K562 (cell line): ENCODE results near the gene WNT11. TPM values are rescaled to one million over a fixed set of nuclear protein-coding genes. Genes with fewer than 3 reads are reported as not detected.

Source experiments
- ETV1 ChIP-seq: fragments of 450-650 bp; conservative IDR thresholded peaks from 2 replicates; pipeline ENCODE4 v1.6.1; 2016; ENCODE audit warnings: missing genetic modification characterization, control low read depth, low read depth, missing compliant biosample characterization
- HDAC1 ChIP-seq, 2 experiments: fragments of 450-650 bp; IDR thresholded peaks; 2 replicates each; pipeline ENCODE4 v1.6.1; 2016 to 2017; ENCODE audit warnings: inconsistent platforms in 1 of 2, mild to moderate bottlenecking in 1 of 2, moderate library complexity in 1 of 2
- HDAC2 ChIP-seq: fragments of 450-650 bp; IDR thresholded peaks from 2 replicates; pipeline ENCODE4 v1.6.1; 2016; ENCODE audit warnings: mild to moderate bottlenecking
- KDM1A ChIP-seq, 2 experiments: fragments of 450-650 bp; IDR thresholded peaks; 2 replicates each; pipeline ENCODE4 v1.6.1; 2016; ENCODE audit warnings: mild to moderate bottlenecking in 2 of 2
- NCOA1 ChIP-seq: fragments of 450-650 bp; IDR thresholded peaks from 2 replicates; pipeline ENCODE4 v1.6.1; 2016; ENCODE audit warnings: low read depth
- NR2F6 ChIP-seq: fragments of 450-650 bp; formaldehyde crosslinking; IDR thresholded peaks from 2 replicates; pipeline ENCODE4 v1.4.0; 2020; ENCODE audit warnings: mild to moderate bottlenecking
- PCBP1 ChIP-seq: fragments of 200-400 bp; formaldehyde crosslinking; IDR thresholded peaks from 2 replicates; pipeline ENCODE4 v1.6.1; 2018; ENCODE audit warnings: mild to moderate bottlenecking, low read depth, low read length; ENCODE audit not compliant: poor library complexity, severe bottlenecking
- PKNOX1 ChIP-seq: fragments of 450-650 bp; IDR thresholded peaks from 2 replicates; pipeline ENCODE4 v1.6.1; 2016
- RCOR1 ChIP-seq, 2 experiments: IDR thresholded peaks; 2 replicates each; pipeline ENCODE4 v1.6.1; 2012; ENCODE audit warnings: low read depth in 2 of 2, low read length in 2 of 2, borderline replicate concordance in 1 of 2, improper control_type of control experiment in 1 of 2
- SIRT6 ChIP-seq: IDR thresholded peaks from one replicate; pipeline ENCODE4 v1.6.1; 2012; ENCODE audit warnings: low read depth, mild to moderate bottlenecking, control low read depth, inconsistent platforms, low read length, moderate library complexity
- SMARCA5 ChIP-seq: fragments of 450-650 bp; IDR thresholded peaks from 2 replicates; pipeline ENCODE4 v1.6.1; 2016
- SPI1 ChIP-seq: IDR thresholded peaks from 2 replicates; pipeline ENCODE4 v1.6.1; 2011; ENCODE audit warnings: low read depth, low read length, control low read depth, borderline replicate concordance
- ZFP36 ChIP-seq: fragments of 150-350 bp; IDR thresholded peaks from 2 replicates; pipeline ENCODE4 v1.6.1; 2018; ENCODE audit warnings: low read length, low read depth; ENCODE audit not compliant: partially characterized antibody
- ZNF316 ChIP-seq: fragments of 450-650 bp; IDR thresholded peaks from 2 replicates; pipeline ENCODE4 v1.6.1; 2016
- ZNF436 ChIP-seq: fragments of 250-450, 450-650 bp; sonication (Bioruptor Pico); formaldehyde crosslinking; IDR thresholded peaks from 2 replicates; pipeline ENCODE4 v1.7.0; 2020; ENCODE audit warnings: mild to moderate bottlenecking
- ZNF586 ChIP-seq: fragments of 450-650 bp; formaldehyde crosslinking; conservative IDR thresholded peaks from 2 replicates; pipeline ENCODE4 v1.4.0; 2020; ENCODE audit warnings: mild to moderate bottlenecking, moderate library complexity
- polyA plus RNA-seq, 8 experiments: library from polyadenylated mRNA; depleted of rRNA in 4 of 8; stranded (reverse) in 5 of 8; unstranded in 3 of 8; fragments of >200 nt; fragmentation: Nextera tagmentation in 2 of 8; fragmentation: Illumina TruSeq in 1 of 8; extraction: Ambion mirVana in 2 of 8; extraction: Trizol in 1 of 8; gene quantifications; 2 replicates each; pipeline versions ENCODE4 v1.2.1 to v1.2.3, GENCODE V29; 2011 to 2014; ENCODE audit warnings: inconsistent platforms in 1 of 8, missing spikeins in 1 of 8
- total RNA-seq, 7 experiments: library from RNA; depleted of rRNA in 6 of 7; stranded (reverse); fragments of >200 nt in 6 of 7; fragmentation: Illumina TruSeq in 2 of 7; extraction: Trizol in 2 of 7; gene quantifications; 2 replicates each; pipeline versions ENCODE4 v1.2.1 to v1.2.3, GENCODE V29; 2011 to 2021; ENCODE audit warnings: low replicate concordance in 1 of 7
- TF ChIP-seq, protein P1 (sequence below): IDR thresholded peaks from 2 replicates; pipeline ENCODE4 v1.6.1; 2011; ENCODE audit warnings: borderline replicate concordance, low read depth, mild to moderate bottlenecking, moderate library complexity, low read length; ENCODE audit not compliant: insufficient read depth, poor library complexity, severe bottlenecking

The WNT11 gene
- total and polyA plus RNA-seq, 9 of the 15 experiments (the other 6 are each of a cell fraction or from before 2014, with no cell fraction given): 0.03 to 0.20 (median 0.09) TPM; not detected in 4

DNA sequence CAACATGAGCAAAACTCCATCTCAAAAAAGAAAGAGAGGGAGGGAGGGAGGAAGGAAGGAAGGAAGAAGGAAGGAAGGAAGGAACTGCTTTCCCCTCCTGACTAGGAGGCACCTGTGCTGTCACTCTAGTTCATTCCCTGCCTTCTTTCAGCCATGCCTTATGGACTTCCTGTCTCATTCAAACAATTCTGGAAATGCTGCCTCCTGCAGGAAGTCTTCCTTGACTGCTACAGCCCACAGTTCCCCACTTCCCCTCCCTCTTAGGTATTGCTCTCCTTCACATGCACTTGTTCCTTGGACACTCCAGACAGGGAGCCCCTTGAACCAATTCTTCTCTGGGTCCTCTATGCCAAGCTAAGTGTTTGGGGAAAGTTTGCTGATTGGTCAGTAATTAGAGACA, 31.6 kb upstream of the WNT11 start (continued):
- peak; percentile 67 for TF ChIP-seq PKNOX1
- no peak for TF ChIP-seq PCBP1
- TF ChIP-seq ZNF586 (CRISPR knock-in tag): no peak
- TF ChIP-seq RCOR1 (IDR thresholded peaks at IDR 0.05; ENCODE audit: borderline replicate concordance in 1 of 2, low read depth in 2 of 2, low read length in 2 of 2): peak in 1 of 2 experiments; percentile 64; a peak in 1 of 4 replicates
- TF ChIP-seq ZNF436 (CRISPR knock-in tag): peak; percentile 94
- no peak for TF ChIP-seq NCOA1
- TF ChIP-seq KDM1A (IDR thresholded peaks at IDR 0.05): peak; percentile 61 to 77
- no peak for TF ChIP-seq NR2F6 (CRISPR knock-in tag)
- peak; percentile 55; the same call in 1 of the 2 replicates for TF ChIP-seq HDAC2
- TF ChIP-seq ETV1 (tag): peak; percentile 35; the same call in 1 of the 2 replicates
- TF ChIP-seq SPI1: peak; percentile 82
- TF ChIP-seq, protein P1, sequence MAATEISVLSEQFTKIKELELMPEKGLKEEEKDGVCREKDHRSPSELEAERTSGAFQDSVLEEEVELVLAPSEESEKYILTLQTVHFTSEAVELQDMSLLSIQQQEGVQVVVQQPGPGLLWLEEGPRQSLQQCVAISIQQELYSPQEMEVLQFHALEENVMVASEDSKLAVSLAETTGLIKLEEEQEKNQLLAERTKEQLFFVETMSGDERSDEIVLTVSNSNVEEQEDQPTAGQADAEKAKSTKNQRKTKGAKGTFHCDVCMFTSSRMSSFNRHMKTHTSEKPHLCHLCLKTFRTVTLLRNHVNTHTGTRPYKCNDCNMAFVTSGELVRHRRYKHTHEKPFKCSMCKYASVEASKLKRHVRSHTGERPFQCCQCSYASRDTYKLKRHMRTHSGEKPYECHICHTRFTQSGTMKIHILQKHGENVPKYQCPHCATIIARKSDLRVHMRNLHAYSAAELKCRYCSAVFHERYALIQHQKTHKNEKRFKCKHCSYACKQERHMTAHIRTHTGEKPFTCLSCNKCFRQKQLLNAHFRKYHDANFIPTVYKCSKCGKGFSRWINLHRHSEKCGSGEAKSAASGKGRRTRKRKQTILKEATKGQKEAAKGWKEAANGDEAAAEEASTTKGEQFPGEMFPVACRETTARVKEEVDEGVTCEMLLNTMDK: peak; percentile 12
- 0 out of 4 replicates have a peak, but pooled peaks of 1 of the 2 experiments have one; percentile 26 for TF ChIP-seq HDAC1 (IDR thresholded peaks at IDR 0.05)
- TF ChIP-seq SIRT6: no peak
- peak; percentile 77; the same call in 1 of the 2 replicates for TF ChIP-seq SMARCA5
- TF ChIP-seq ZNF316: peak; percentile 20; the same call in 1 of the 2 replicates
- peak; percentile 99 for TF ChIP-seq ZFP36
